K562 treated with DMSO at 1 percent for 12 hours (cell line): Measurements from ENCODE around the gene CAMTA1. TPM values are rescaled to one million over a fixed set of nuclear protein-coding genes. Genes with fewer than 3 reads are reported as not detected.

Experiments
- total RNA-seq: library from RNA; unstranded; fragments of 300-600 nt; gene quantifications from 2 replicates; pipeline ENCODE4 v1.2.3, GENCODE V29; 2022; ENCODE audit not compliant: insufficient read depth

CAMTA1 gene, protein sequence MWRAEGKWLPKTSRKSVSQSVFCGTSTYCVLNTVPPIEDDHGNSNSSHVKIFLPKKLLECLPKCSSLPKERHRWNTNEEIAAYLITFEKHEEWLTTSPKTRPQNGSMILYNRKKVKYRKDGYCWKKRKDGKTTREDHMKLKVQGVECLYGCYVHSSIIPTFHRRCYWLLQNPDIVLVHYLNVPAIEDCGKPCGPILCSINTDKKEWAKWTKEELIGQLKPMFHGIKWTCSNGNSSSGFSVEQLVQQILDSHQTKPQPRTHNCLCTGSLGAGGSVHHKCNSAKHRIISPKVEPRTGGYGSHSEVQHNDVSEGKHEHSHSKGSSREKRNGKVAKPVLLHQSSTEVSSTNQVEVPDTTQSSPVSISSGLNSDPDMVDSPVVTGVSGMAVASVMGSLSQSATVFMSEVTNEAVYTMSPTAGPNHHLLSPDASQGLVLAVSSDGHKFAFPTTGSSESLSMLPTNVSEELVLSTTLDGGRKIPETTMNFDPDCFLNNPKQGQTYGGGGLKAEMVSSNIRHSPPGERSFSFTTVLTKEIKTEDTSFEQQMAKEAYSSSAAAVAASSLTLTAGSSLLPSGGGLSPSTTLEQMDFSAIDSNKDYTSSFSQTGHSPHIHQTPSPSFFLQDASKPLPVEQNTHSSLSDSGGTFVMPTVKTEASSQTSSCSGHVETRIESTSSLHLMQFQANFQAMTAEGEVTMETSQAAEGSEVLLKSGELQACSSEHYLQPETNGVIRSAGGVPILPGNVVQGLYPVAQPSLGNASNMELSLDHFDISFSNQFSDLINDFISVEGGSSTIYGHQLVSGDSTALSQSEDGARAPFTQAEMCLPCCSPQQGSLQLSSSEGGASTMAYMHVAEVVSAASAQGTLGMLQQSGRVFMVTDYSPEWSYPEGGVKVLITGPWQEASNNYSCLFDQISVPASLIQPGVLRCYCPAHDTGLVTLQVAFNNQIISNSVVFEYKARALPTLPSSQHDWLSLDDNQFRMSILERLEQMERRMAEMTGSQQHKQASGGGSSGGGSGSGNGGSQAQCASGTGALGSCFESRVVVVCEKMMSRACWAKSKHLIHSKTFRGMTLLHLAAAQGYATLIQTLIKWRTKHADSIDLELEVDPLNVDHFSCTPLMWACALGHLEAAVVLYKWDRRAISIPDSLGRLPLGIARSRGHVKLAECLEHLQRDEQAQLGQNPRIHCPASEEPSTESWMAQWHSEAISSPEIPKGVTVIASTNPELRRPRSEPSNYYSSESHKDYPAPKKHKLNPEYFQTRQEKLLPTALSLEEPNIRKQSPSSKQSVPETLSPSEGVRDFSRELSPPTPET (N-terminal part only)
- total RNA-seq = 101 and 114 TPM in 2 replicates

DNA sequence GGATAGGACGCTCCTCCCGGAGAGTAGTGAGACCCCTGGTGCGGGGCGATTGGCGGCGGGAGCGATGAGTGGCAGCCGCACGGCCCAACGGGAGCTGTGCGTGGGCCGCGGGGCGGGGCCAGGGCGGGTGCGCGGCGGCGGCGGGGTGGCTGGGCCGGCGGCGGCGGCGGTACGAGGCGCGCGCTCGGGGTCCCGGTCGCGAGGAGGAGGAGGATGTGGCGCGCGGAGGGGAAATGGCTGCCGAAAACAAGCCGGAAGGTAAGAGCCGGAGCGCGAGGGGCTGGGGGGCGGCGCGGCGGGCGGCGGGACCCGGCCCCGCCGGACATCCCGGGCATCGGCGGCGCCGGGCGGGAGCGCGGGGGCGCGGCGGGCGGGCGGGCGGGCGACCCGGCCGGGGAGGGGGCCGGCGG is at the start of gene CAMTA1:
TSS of gene CAMTA1 (plus strand) at position 137 of the 410 bp plus-strand sequence. CDS start at position 214, 77 bp downstream.

DNA sequence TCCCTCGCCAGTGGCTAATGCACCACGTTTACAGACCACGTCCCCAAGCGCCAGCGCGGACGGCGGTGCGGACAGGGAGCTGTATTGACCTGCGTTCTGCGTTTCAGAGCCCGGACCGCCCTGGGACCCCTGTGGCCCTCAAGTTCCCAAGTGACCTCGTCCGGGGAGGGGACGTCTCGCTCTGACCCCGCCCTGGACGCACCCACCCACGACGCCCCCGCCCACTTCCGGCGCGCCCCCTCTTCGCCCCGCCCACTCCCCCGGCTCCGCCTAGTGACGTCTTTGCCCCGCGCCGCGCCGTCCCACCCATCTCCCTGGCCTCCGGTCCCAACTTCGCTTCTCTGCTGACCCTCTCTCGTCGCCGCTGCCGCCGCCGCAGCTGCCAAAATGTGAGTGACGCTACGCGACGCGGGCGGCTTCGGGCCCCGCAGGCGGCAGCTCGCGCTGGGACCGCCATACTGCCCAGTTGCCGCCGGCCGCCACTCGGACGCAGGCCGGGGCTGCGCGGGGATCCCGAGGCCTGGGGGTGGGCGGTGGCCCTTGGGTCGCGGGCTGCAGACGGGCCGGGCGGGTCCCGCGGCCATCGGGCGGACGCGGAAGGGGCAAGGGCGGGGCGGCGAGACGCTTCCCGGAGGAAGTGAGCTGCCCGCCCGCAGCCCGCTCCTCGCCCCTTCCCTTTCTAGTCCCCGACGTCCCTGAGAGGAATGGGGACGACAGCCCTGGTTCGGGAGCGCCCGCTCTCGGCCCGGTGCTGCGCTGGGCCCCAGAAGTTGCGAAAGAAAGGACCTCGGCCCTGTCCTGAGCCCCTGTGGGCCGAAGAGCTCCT is 986.0 kb downstream of the CAMTA1 start, which contains the start of gene VAMP3:
TSS of gene VAMP3 (plus strand) at position 300 of the 826 bp plus-strand sequence. CDS start at position 388, 88 bp downstream.

DNA sequence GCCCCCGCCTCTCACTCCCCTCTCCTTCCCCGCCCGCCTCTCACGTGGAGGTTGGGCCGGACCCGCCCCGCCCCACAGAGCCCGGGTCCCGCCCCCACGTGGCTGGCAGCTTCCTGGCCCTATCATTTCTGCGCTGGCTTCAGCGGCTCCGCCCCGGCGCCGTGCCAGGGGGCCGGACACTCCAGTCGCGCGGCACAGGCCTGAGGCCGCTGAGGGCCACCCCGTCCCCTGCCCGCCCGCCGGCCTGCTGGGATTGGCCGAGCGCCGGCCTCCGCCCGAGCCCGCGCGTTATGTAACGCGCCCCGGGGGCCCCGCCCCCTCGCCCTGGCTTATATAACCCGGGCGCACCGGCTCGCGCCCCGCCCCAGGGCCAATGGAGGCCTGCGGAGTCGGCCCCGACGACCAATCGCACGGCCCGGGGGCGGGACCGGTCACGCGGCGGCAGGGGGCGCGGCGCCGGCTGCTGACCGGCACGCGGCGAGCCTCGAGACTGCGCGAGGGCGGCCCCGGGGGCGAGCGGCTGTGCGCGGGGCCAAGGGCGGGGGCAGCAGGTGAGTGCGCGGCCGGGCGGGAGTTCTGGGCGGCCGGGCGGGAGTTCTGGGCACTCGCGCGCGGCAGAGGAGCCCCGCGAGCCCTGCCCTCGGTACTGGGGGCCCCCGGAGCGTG is 998.7 kb downstream of the CAMTA1 start, which contains the start of gene PER3:
TSS of gene PER3 (plus strand) at position 466 of the 666 bp plus-strand sequence. CDS start 587 bp downstream, outside the sequence.

Other genes starting within 250 kb of the CAMTA1 start
- gene NOL9, start 230.9 kb upstream of the CAMTA1 start, total RNA-seq = 5.4 and 15.3 TPM in 2 replicates
- not detected in 2 replicates for gene TAS1R1, start 230.1 kb upstream of the CAMTA1 start, total RNA-seq
- gene ZBTB48, start 205.5 kb upstream of the CAMTA1 start, total RNA-seq = 42.2 and 78.2 TPM in 2 replicates
- 47.2 and 84.7 TPM in 2 replicates for gene KLHL21, start 182.6 kb upstream of the CAMTA1 start, total RNA-seq
- gene PHF13, start 171.7 kb upstream of the CAMTA1 start, total RNA-seq = 11.2 and 27.4 TPM in 2 replicates
- gene THAP3, start 160.6 kb upstream of the CAMTA1 start, total RNA-seq = 36.0 and 55.4 TPM in 2 replicates
- 18.2 and 41.5 TPM in 2 replicates for gene DNAJC11, start 83.6 kb upstream of the CAMTA1 start, total RNA-seq